Testis (tissue), 2 donors: ENCODE measurements around the gene SART3.

Experiments used
- POLR2A ChIP-seq: fragments of 450-650 bp; IDR thresholded peaks from one replicate; pipeline ENCODE4 v1.6.1; 2017; ENCODE audit warnings: antibody characterized with exemption, mild to moderate bottlenecking, moderate library complexity
- TF ChIP-seq, protein P1 (sequence below), 3 experiments: fragments of 450-650 bp in 2 of 3; fragments of 200-600 bp in 1 of 3; sonication (generic) in 1 of 3; IDR thresholded peaks; one replicate each; pipeline ENCODE4 v1.5.1; 2016 to 2019; ENCODE audit warnings: antibody characterized with exemption in 3 of 3, mild to moderate bottlenecking in 2 of 3, moderate library complexity in 1 of 3

GRCh38 chr12:108498136-108498535 is 62.8 kb downstream of the SART3 start:
- TF ChIP-seq, protein P1, sequence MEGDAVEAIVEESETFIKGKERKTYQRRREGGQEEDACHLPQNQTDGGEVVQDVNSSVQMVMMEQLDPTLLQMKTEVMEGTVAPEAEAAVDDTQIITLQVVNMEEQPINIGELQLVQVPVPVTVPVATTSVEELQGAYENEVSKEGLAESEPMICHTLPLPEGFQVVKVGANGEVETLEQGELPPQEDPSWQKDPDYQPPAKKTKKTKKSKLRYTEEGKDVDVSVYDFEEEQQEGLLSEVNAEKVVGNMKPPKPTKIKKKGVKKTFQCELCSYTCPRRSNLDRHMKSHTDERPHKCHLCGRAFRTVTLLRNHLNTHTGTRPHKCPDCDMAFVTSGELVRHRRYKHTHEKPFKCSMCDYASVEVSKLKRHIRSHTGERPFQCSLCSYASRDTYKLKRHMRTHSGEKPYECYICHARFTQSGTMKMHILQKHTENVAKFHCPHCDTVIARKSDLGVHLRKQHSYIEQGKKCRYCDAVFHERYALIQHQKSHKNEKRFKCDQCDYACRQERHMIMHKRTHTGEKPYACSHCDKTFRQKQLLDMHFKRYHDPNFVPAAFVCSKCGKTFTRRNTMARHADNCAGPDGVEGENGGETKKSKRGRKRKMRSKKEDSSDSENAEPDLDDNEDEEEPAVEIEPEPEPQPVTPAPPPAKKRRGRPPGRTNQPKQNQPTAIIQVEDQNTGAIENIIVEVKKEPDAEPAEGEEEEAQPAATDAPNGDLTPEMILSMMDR (IDR thresholded peaks at IDR 0.05), result no peak
- no peak for TF ChIP-seq POLR2A
